CD14-positive monocyte (primary cell): Measurements from ENCODE around the gene EYS. TPM values are rescaled to one million over a fixed set of nuclear protein-coding genes. Genes with fewer than 3 reads are reported as not detected.

Source experiments
- DNase-seq, 3 donors: peaks; one replicate each; pipeline ENCODE4 v3.0.0-alpha.2; 2011 to 2022
- H2AFZ ChIP-seq: 2 replicates; pipeline ENCODE4 v1.6.0; 2012; ENCODE audit warnings: mild to moderate bottlenecking, low read depth, low read length, inconsistent platforms; ENCODE audit not compliant: insufficient read depth, poor library complexity, severe bottlenecking
- H3K27ac ChIP-seq, 2 donors: 1 replicate in 1 of 2; 2 replicates in 1 of 2; pipeline ENCODE4 v1.5.1; 2012 to 2013; ENCODE audit warnings: low read length in 2 of 2, control low read depth in 1 of 2, inconsistent platforms in 1 of 2, low read depth in 1 of 2, mild to moderate bottlenecking in 1 of 2
- H3K27me3 ChIP-seq, 2 donors: one replicate each; pipeline versions ENCODE4 v1.6.0 to v1.6.1; 2011 to 2013; ENCODE audit warnings: low read length in 2 of 2; ENCODE audit not compliant: control insufficient read depth in 2 of 2, insufficient read depth in 2 of 2
- H3K36me3 ChIP-seq, 2 donors: replicated peaks in 1 of 2; 1 replicate in 1 of 2; 2 replicates in 1 of 2; pipeline versions ENCODE4 v1.5.1 to v1.6.1; 2012 to 2013; ENCODE audit warnings: low read length in 2 of 2, control low read depth in 1 of 2, inconsistent platforms in 1 of 2, mild to moderate bottlenecking in 1 of 2; ENCODE audit not compliant: insufficient read depth in 2 of 2, control insufficient read depth in 1 of 2
- H3K4me1 ChIP-seq, 2 donors: 1 replicate in 1 of 2; 2 replicates in 1 of 2; pipeline versions ENCODE4 v1.5.1 to v1.6.1; 2012 to 2013; ENCODE audit warnings: low read length in 2 of 2, control low read depth in 1 of 2, inconsistent platforms in 1 of 2, mild to moderate bottlenecking in 1 of 2, moderate library complexity in 1 of 2; ENCODE audit not compliant: insufficient read depth in 2 of 2, control insufficient read depth in 1 of 2
- H3K4me2 ChIP-seq: replicated peaks from 2 replicates; pipeline ENCODE3; 2012; ENCODE audit warnings: low read length, moderate library complexity, mild to moderate bottlenecking; ENCODE audit not compliant: poor library complexity, severe bottlenecking; ENCODE audit errors: extremely low read depth
- H3K4me3 ChIP-seq, 3 experiments: fragments of 200-600 bp in 1 of 3; sonication (generic) in 1 of 3; replicated peaks in 1 of 3; 1 replicate in 2 of 3; 2 replicates in 1 of 3; pipeline ENCODE4 v1.5.1; 2011 to 2013; ENCODE audit warnings: low read length in 3 of 3, mild to moderate bottlenecking in 3 of 3, control low read depth in 2 of 3, low read depth in 2 of 3, inconsistent platforms in 1 of 3, moderate library complexity in 1 of 3
- H3K79me2 ChIP-seq: 2 replicates; pipeline ENCODE4 v1.6.0; 2012; ENCODE audit warnings: mild to moderate bottlenecking, control low read depth, inconsistent platforms, low read length, moderate library complexity; ENCODE audit not compliant: insufficient read depth
- H3K9ac ChIP-seq: 2 replicates; pipeline ENCODE4 v1.6.0; 2017; ENCODE audit warnings: low read length, mild to moderate bottlenecking; ENCODE audit not compliant: insufficient read depth, poor library complexity, severe bottlenecking
- H3K9me3 ChIP-seq, 2 donors: replicated peaks in 1 of 2; 1 replicate in 1 of 2; 2 replicates in 1 of 2; pipeline versions ENCODE4 v1.5.1 to v1.6.1; 2012 to 2013; ENCODE audit warnings: low read length in 2 of 2, control low read depth in 1 of 2; ENCODE audit not compliant: control insufficient read depth in 1 of 2, insufficient read depth in 1 of 2
- H4K20me1 ChIP-seq: 2 replicates; pipeline ENCODE4 v1.6.0; 2012; ENCODE audit warnings: mild to moderate bottlenecking, low read length, control low read depth, moderate library complexity; ENCODE audit not compliant: insufficient read depth
- H3K27ac Mint-ChIP-seq, 7 donors: one replicate each; pipeline ENCODE4 v1.8.0; 2020; ENCODE audit warnings: mild to moderate bottlenecking in 7 of 7, mixed read lengths in 7 of 7, moderate library complexity in 6 of 7, inconsistent platforms in 2 of 7
- H3K27me3 Mint-ChIP-seq, 3 donors: one replicate each; pipeline ENCODE4 v1.8.0; 2021 to 2022; ENCODE audit warnings: low read depth in 3 of 3, mild to moderate bottlenecking in 3 of 3, mixed read lengths in 3 of 3, moderate library complexity in 3 of 3, inconsistent platforms in 1 of 3
- H3K36me3 Mint-ChIP-seq, 2 donors: one replicate each; pipeline ENCODE4 v1.8.0; 2020; ENCODE audit warnings: mixed read lengths in 2 of 2, inconsistent platforms in 1 of 2, mild to moderate bottlenecking in 1 of 2
- H3K4me1 Mint-ChIP-seq: one replicate; pipeline ENCODE4 v1.8.0; 2020; ENCODE audit warnings: mild to moderate bottlenecking, mixed read lengths
- H3K4me3 Mint-ChIP-seq, 2 donors: one replicate each; pipeline ENCODE4 v1.8.0; 2020; ENCODE audit warnings: mild to moderate bottlenecking in 2 of 2, mixed read lengths in 2 of 2, moderate library complexity in 1 of 2
- H3K9me3 Mint-ChIP-seq, 7 donors: one replicate each; pipeline ENCODE4 v1.8.0; 2020 to 2022; ENCODE audit warnings: mixed read lengths in 7 of 7, mild to moderate bottlenecking in 6 of 7, moderate library complexity in 6 of 7, inconsistent platforms in 2 of 7
- WGBS: methylation state at CpG from one replicate; pipeline ENCODE4 v1.1.5; 2013; ENCODE audit warnings: missing lambda C conversion rate; ENCODE audit not compliant: insufficient coverage; 5-methylcytosine and 5-hydroxymethylcytosine counted together
- intact Hi-C, 2 donors: fragments of 100-400 bp; cut with micrococcal nuclease; formaldehyde crosslinking; loops; one replicate each; pipeline versions ENCODE4 v1.15.0 to v1.15.1; 2023
- polyA plus RNA-seq, 3 donors: library from polyadenylated mRNA; depleted of rRNA in 1 of 3; unstranded in 2 of 3; stranded (reverse) in 1 of 3; fragments of 300-500 nt in 2 of 3; fragments of >200 nt in 1 of 3; fragmentation: Illumina TruSeq in 2 of 3; gene quantifications; 1 replicate in 2 of 3; 2 replicates in 1 of 3; pipeline ENCODE4 v1.2.3, GENCODE V29; 2012 to 2021
- TF ChIP-seq, protein P1 (sequence below): fragments of 200-600 bp; IDR thresholded peaks from one replicate; pipeline ENCODE4 v1.8.0; 2022; ENCODE audit warnings: antibody characterized with exemption, mild to moderate bottlenecking

The EYS gene
- polyA plus RNA-seq, 3 donors: 0.01 to 0.03 TPM; not detected in 1

DNA sequence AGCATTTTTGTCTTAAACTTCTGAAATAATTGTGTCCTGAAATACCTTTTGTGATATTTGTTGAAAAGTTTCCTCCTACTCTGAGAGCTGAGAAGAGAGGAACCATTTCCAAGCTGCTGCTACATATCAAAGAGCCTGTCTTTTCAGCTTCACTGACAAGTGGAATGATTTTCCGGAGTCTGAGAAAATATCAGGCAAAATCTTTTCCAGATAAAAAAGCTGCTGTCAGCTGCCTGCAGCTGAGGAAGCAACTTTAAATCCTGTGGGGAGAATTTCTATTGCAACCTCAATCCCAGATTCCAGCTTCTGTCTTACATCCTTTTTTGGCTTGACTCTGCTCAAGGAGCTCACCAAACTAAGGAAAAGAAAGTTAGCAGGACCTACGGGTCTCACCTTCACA is 1167.1 kb downstream of the EYS start:
- no peak overlapping the region for H3K4me3 Mint-ChIP-seq
- Histone ChIP-seq H4K20me1 (no peaks in the 10 kb centered on the region), H3K27ac (no peak overlapping the region), H3K4me2 (no peak overlapping the region), H3K4me1 (no peaks in the 10 kb centered on the region), H3K9ac (no peak overlapping the region), H3K4me3 (no peak overlapping the region), H3K27me3 (no peaks in the 10 kb centered on the region), H2AFZ (no peak overlapping the region), H3K9me3 (peaks cover 0 to 4% of the 10 kb centered on the region in 2 donors), H3K79me2 (no peaks in the 10 kb centered on the region), H3K36me3 (no peaks in the 10 kb centered on the region)
- no peaks in the 10 kb centered on the region for H3K36me3 Mint-ChIP-seq
- peaks cover 0 to 2% (median 0%) of the 10 kb centered on the region in 3 donors for H3K27me3 Mint-ChIP-seq
- WGBS: 100% methylated on average over 1 of the region's 2 CpGs
- TF ChIP-seq, protein P1, sequence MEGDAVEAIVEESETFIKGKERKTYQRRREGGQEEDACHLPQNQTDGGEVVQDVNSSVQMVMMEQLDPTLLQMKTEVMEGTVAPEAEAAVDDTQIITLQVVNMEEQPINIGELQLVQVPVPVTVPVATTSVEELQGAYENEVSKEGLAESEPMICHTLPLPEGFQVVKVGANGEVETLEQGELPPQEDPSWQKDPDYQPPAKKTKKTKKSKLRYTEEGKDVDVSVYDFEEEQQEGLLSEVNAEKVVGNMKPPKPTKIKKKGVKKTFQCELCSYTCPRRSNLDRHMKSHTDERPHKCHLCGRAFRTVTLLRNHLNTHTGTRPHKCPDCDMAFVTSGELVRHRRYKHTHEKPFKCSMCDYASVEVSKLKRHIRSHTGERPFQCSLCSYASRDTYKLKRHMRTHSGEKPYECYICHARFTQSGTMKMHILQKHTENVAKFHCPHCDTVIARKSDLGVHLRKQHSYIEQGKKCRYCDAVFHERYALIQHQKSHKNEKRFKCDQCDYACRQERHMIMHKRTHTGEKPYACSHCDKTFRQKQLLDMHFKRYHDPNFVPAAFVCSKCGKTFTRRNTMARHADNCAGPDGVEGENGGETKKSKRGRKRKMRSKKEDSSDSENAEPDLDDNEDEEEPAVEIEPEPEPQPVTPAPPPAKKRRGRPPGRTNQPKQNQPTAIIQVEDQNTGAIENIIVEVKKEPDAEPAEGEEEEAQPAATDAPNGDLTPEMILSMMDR: no peak
- no peak overlapping the region for H3K27ac Mint-ChIP-seq
- H3K9me3 Mint-ChIP-seq: peaks cover 0 to 7% (median 2%) of the 10 kb centered on the region in 7 donors
- intact Hi-C loops: no loop called here
- H3K4me1 Mint-ChIP-seq: no peaks in the 10 kb centered on the region
- no peak for DNase-seq

- H4K20me1 ChIP-seq: no peaks in the 10 kb centered on the region
- Mint-ChIP-seq H3K9me3 (peaks cover 0 to 4% (median 0%) of the 10 kb centered on the region in 7 donors), H3K27ac (no peak overlapping the region), H3K4me1 (no peaks in the 10 kb centered on the region), H3K27me3 (peaks cover 0 to 2% (median 0%) of the 10 kb centered on the region in 3 donors), H3K4me3 (no peak overlapping the region), H3K36me3 (no peaks in the 10 kb centered on the region)
- 80% methylated on average over 1 of the region's 4 CpGs for WGBS
- H3K4me1 ChIP-seq: no peaks in the 10 kb centered on the region
- no peaks in the 10 kb centered on the region for H3K9me3 ChIP-seq
- no peak overlapping the region for H3K27ac ChIP-seq
- H3K9ac ChIP-seq: no peak overlapping the region
- intact Hi-C loops: no loop called here
- no peak overlapping the region for H2AFZ ChIP-seq
- DNase-seq: no peak
- no peak overlapping the region for H3K4me2 ChIP-seq
- H3K36me3 ChIP-seq: no peaks in the 10 kb centered on the region
- no peaks in the 10 kb centered on the region for H3K27me3 ChIP-seq
- no peak overlapping the region for H3K4me3 ChIP-seq
- H3K79me2 ChIP-seq: no peaks in the 10 kb centered on the region
- TF ChIP-seq, protein P1: no peak
Observed at GRCh38 chr6:64538722-64539121, 1168.3 kb downstream of the EYS start.
